G401 (cell line): ENCODE results near the gene ATP5MK. TPM values are rescaled to one million over a fixed set of nuclear protein-coding genes. Genes with fewer than 3 reads are reported as not detected.

Source experiments
- total RNA-seq: library from RNA; depleted of rRNA; stranded (reverse); fragments of >200 nt; shearing (Covaris generic); gene quantifications from 2 replicates; pipeline ENCODE4 v1.2.3, GENCODE V29; 2014; rRNA removed

ATP5MK gene
- total RNA-seq, 1 experiment from 2014 or later: 274 TPM

Other genes with a start within 250 kb of the ATP5MK start
- 71.2 and 121 TPM in 2 replicates for gene NT5C2, start 203.2 kb downstream of the ATP5MK start, total RNA-seq
- 0.03 and 0.06 TPM in 2 replicates for gene RPEL1, start 150.6 kb downstream of the ATP5MK start, total RNA-seq
- gene INA, start 119.3 kb downstream of the ATP5MK start, total RNA-seq: 26.6 and 41.8 TPM in 2 replicates
- gene PCGF6, start 45.3 kb downstream of the ATP5MK start, total RNA-seq: 22.6 and 37.2 TPM in 2 replicates
- 10.2 and 11.9 TPM in 2 replicates for gene TAF5, start 28.5 kb downstream of the ATP5MK start, total RNA-seq
- gene PDCD11, start 151 bp upstream of the ATP5MK start, total RNA-seq: 42.4 and 60.6 TPM in 2 replicates
- gene CALHM2, start 55.9 kb upstream of the ATP5MK start, total RNA-seq: 0.68 and 2.0 TPM in 2 replicates
- not detected in 2 replicates for gene CALHM1, start 62.4 kb upstream of the ATP5MK start, total RNA-seq
- not detected in 2 replicates for gene CALHM3, start 82.8 kb upstream of the ATP5MK start, total RNA-seq
- 0.68 and 0.95 TPM in 2 replicates for gene NEURL1, start 97.2 kb upstream of the ATP5MK start, total RNA-seq